Gastrocnemius medialis (tissue), 4 donors: Measurements from ENCODE around the gene PPT2.

Experiments
- POLR2A ChIP-seq, 2 donors: fragments of 450-650 bp; IDR thresholded peaks; one replicate each; pipeline ENCODE4 v1.6.1; 2017; ENCODE audit warnings: antibody characterized with exemption in 2 of 2, mild to moderate bottlenecking in 2 of 2, moderate library complexity in 2 of 2
- TF ChIP-seq, protein P1 (sequence below), 5 experiments: fragments of 450-650 bp in 3 of 5; fragments of 200-600 bp in 2 of 5; sonication (generic) in 2 of 5; IDR thresholded peaks in 4 of 5; conservative IDR thresholded peaks in 1 of 5; 1 replicate in 4 of 5; 2 replicates in 1 of 5; pipeline ENCODE4 v1.5.1; 2016 to 2019; ENCODE audit warnings: antibody characterized with exemption in 5 of 5, mild to moderate bottlenecking in 3 of 5, moderate library complexity in 3 of 5

DNA sequence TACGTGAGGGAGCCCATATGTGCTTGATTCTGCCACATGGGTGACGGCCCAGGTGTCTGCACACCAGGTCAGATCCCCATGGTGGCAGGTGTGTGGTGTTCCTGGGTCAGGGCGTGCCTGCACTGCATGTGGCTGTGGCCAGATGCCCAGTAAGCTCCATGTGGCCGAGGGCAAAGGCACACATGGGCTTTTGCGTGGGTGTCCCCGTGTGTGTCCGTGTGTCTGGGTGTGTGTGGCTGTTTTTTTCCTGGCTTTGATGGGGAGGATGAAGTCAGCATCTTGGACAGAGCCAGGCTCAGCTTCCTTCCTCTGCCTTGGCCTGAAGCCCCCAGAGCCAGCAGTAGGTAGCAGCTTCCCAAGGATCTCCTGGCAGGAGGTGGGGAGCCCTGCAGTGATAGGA is 43.3 kb upstream of the PPT2 start:
- TF ChIP-seq, protein P1, sequence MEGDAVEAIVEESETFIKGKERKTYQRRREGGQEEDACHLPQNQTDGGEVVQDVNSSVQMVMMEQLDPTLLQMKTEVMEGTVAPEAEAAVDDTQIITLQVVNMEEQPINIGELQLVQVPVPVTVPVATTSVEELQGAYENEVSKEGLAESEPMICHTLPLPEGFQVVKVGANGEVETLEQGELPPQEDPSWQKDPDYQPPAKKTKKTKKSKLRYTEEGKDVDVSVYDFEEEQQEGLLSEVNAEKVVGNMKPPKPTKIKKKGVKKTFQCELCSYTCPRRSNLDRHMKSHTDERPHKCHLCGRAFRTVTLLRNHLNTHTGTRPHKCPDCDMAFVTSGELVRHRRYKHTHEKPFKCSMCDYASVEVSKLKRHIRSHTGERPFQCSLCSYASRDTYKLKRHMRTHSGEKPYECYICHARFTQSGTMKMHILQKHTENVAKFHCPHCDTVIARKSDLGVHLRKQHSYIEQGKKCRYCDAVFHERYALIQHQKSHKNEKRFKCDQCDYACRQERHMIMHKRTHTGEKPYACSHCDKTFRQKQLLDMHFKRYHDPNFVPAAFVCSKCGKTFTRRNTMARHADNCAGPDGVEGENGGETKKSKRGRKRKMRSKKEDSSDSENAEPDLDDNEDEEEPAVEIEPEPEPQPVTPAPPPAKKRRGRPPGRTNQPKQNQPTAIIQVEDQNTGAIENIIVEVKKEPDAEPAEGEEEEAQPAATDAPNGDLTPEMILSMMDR (IDR thresholded peaks at IDR 0.05 in 4 of 5, conservative IDR thresholded peaks at IDR 0.05 in 1 of 5), result no peak
- no peak for TF ChIP-seq POLR2A (IDR thresholded peaks at IDR 0.05)
